Hindlimb muscle (tissue), 1 donor: ENCODE measurements around the gene SCIN. TPM values are rescaled to one million over a fixed set of nuclear protein-coding genes. Genes with fewer than 3 reads are reported as not detected.
"Not testable (repeated sequence)": the region's sequence is repeated elsewhere in the genome, so short reads cannot be mapped to it uniquely, and the experiment has no call there.

Source experiments
- DNase-seq: peaks from one replicate; pipeline ENCODE4 v3.0.0-alpha.2; 2013
- polyA plus RNA-seq: library from polyadenylated mRNA; unstranded; fragments of 120-200 nt; gene quantifications from one replicate; pipeline ENCODE4 v1.2.1, GENCODE V29; 2013; ENCODE audit not compliant: insufficient read length

SCIN gene
- polyA plus RNA-seq, 1 donor = 0.80 TPM

- DNase-seq = not testable (repeated sequence)
Observed at GRCh38 chr7:12688485-12689170, 118.1 kb downstream of the SCIN start.

- DNase-seq = no peak
Observed at GRCh38 chr7:12689451-12689850, 118.9 kb downstream of the SCIN start.

GRCh38 chr7:12690041-12690878, 119.7 kb downstream of the SCIN start:
- DNase-seq = no peak

GRCh38 chr7:12691388-12691787, 120.9 kb downstream of the SCIN start:
- not testable (repeated sequence) for DNase-seq

- DNase-seq = no peak
Observed at GRCh38 chr7:12692035-12692434, 121.5 kb downstream of the SCIN start.

GRCh38 chr7:12692479-12693259, 122.1 kb downstream of the SCIN start:
- DNase-seq = no peak

- no peak for DNase-seq
Observed at GRCh38 chr7:12694817-12695216, 124.3 kb downstream of the SCIN start.

- no peak for DNase-seq
Observed at GRCh38 chr7:12695965-12696364, 125.4 kb downstream of the SCIN start.

- DNase-seq = no peak
Observed at GRCh38 chr7:12699299-12699698, 128.8 kb downstream of the SCIN start.

- no peak for DNase-seq
Observed at GRCh38 chr7:12701433-12701832, 130.9 kb downstream of the SCIN start.

GRCh38 chr7:12703881-12704280, 133.4 kb downstream of the SCIN start:
- no peak for DNase-seq

GRCh38 chr7:12705878-12706277, 135.4 kb downstream of the SCIN start:
- no peak for DNase-seq

GRCh38 chr7:12706900-12707536, 136.5 kb downstream of the SCIN start:
- DNase-seq = no peak

- no peak for DNase-seq
Observed at GRCh38 chr7:12708314-12708713, 137.8 kb downstream of the SCIN start.

Other genes with a start within 250 kb of the SCIN start
- 1.5 TPM for gene VWDE, start 166.9 kb upstream of the SCIN start, polyA plus RNA-seq
- gene ARL4A, start 116.9 kb downstream of the SCIN start, polyA plus RNA-seq = 18.4 TPM